ENCODE data around the gene NSD1.

- no peak for TF ChIP-seq CTCF (conservative IDR thresholded peaks at IDR 0.05; ENCODE audit: low read depth, low read length)
- TF ChIP-seq EZH2phosphoT487 (IDR thresholded peaks at IDR 0.05; ENCODE audit: borderline replicate concordance, low read length), result no peak
Observed at GRCh38 chr5:177140312-177140711, 6.7 kb downstream of the NSD1 start.
